Gastroesophageal sphincter (tissue), 4 donors: ENCODE data around the gene EHMT1. TPM values are rescaled to one million over a fixed set of nuclear protein-coding genes. Genes with fewer than 3 reads are reported as not detected.

Experiments used
- ATAC-seq: fragments of 150-250 bp; one replicate; pipeline ENCODE4 v1.9.1; 2016; ENCODE audit warnings: mild to moderate bottlenecking, moderate library complexity
- H3K27ac ChIP-seq, 4 donors: fragments of 200-600 bp; sonication (generic) in 3 of 4; 1 replicate in 3 of 4; 2 replicates in 1 of 4; pipeline ENCODE4 v1.5.1; 2016 to 2019
- H3K27me3 ChIP-seq: fragments of 200-600 bp; sonication (generic); one replicate; pipeline ENCODE4 v1.5.1; 2019
- H3K36me3 ChIP-seq, 2 donors: fragments of 200-600 bp; sonication (generic); one replicate each; pipeline ENCODE4 v1.5.1; 2019; ENCODE audit warnings: control low read depth in 1 of 2
- H3K4me1 ChIP-seq, 3 donors: fragments of 200-600 bp; sonication (generic); 1 replicate in 2 of 3; 2 replicates in 1 of 3; pipeline ENCODE4 v1.5.1; 2016 to 2019; ENCODE audit warnings: control low read depth in 2 of 3
- H3K4me3 ChIP-seq, 2 donors: fragments of 200-600 bp; sonication (generic); one replicate each; pipeline ENCODE4 v1.5.1; 2019; ENCODE audit warnings: mild to moderate bottlenecking in 1 of 2, moderate library complexity in 1 of 2
- H3K9me3 ChIP-seq, 3 donors: fragments of 200-600 bp; sonication (generic); one replicate each; pipeline ENCODE4 v1.5.1; 2017 to 2019; ENCODE audit warnings: control low read depth in 2 of 3
- CTCF ChIP-seq, 4 experiments: fragments of 200-600 bp in 2 of 4; fragments of 450-650 bp in 2 of 4; sonication (generic) in 1 of 4; IDR thresholded peaks; one replicate each; pipeline ENCODE4 v1.5.1; 2017 to 2019; ENCODE audit warnings: antibody characterized with exemption in 4 of 4, mild to moderate bottlenecking in 2 of 4, moderate library complexity in 2 of 4
- EP300 ChIP-seq: sonication (generic); formaldehyde crosslinking; IDR thresholded peaks from one replicate; pipeline ENCODE4 v1.6.1; 2017; ENCODE audit warnings: antibody characterized with exemption, mild to moderate bottlenecking
- POLR2A ChIP-seq, 2 donors: fragments of 450-650 bp; IDR thresholded peaks; one replicate each; pipeline ENCODE4 v1.6.1; 2017; ENCODE audit warnings: antibody characterized with exemption in 2 of 2, mild to moderate bottlenecking in 2 of 2, moderate library complexity in 1 of 2
- POLR2AphosphoS5 ChIP-seq: sonication (generic); formaldehyde crosslinking; IDR thresholded peaks from one replicate; pipeline ENCODE4 v1.6.1; 2017; ENCODE audit warnings: antibody characterized with exemption
- WGBS, 2 donors: methylation state at CpG; one replicate each; pipeline ENCODE4 v1.1.5; 2018; ENCODE audit warnings: low coverage in 1 of 2; 5-methylcytosine and 5-hydroxymethylcytosine counted together
- total RNA-seq, 4 donors: library from RNA; depleted of rRNA; stranded (reverse); fragments of >200 nt; gene quantifications; one replicate each; pipeline ENCODE4 v1.1.0, GENCODE V29; 2016

Gene EHMT1
- total RNA-seq, 4 donors from 2014 or later = 49.2 to 79.7 (median 64.7) TPM

GRCh38 chr9:137836151-137836830 lies 217.5 kb downstream of the EHMT1 start:
- ATAC-seq = no peak
- peaks cover 0 to 74% of the 10 kb centered on the region in 2 donors for H3K36me3 ChIP-seq

GRCh38 chr9:137836831-137837241 lies 218.0 kb downstream of the EHMT1 start:
- Histone ChIP-seq H3K36me3 (peaks cover 0 to 69% of the 10 kb centered on the region in 2 donors), H3K4me3 (no peak overlapping the region), H3K4me1 (no peaks in the 10 kb centered on the region), H3K9me3 (peaks cover 0 to 14% (median 0%) of the 10 kb centered on the region in 3 donors), H3K27ac (no peak overlapping the region), H3K27me3 (no peaks in the 10 kb centered on the region)
- ATAC-seq = no peak
- no CpG with 5 or more reads among the region's 12 CpGs for WGBS, 2 donors
- TF ChIP-seq POLR2AphosphoS5 (no peak), EP300 (no peak), POLR2A (IDR thresholded peaks at IDR 0.05) (no peak)

More at GRCh38 chr9:137836151-137836830, 217.5 kb downstream of the EHMT1 start:
- Histone ChIP-seq H3K9me3 (peaks cover 0 to 14% (median 0%) of the 10 kb centered on the region in 3 donors), H3K27me3 (no peaks in the 10 kb centered on the region), H3K27ac (no peak overlapping the region), H3K4me3 (no peak overlapping the region), H3K4me1 (no peaks in the 10 kb centered on the region)
- TF ChIP-seq EP300 (no peak), POLR2A (IDR thresholded peaks at IDR 0.05) (no peak), POLR2AphosphoS5 (no peak), CTCF (IDR thresholded peaks at IDR 0.05) (no peak)
- 85% methylated on average over 5 of the region's 28 CpGs; no CpG with 5 or more reads in 1 of the 2 donors for WGBS, 2 donors

GRCh38 chr9:137837345-137838278 lies 218.8 kb downstream of the EHMT1 start:
- no peaks in the 10 kb centered on the region for H3K27me3 ChIP-seq
- ATAC-seq = no peak
- H3K4me1 ChIP-seq = no peaks in the 10 kb centered on the region
- TF ChIP-seq CTCF (IDR thresholded peaks at IDR 0.05) = no peak
- no peak for TF ChIP-seq POLR2AphosphoS5
- TF ChIP-seq EP300 = no peak
- no peak for TF ChIP-seq POLR2A (IDR thresholded peaks at IDR 0.05)
- H3K4me3 ChIP-seq = no peak overlapping the region
- no CpG with 5 or more reads among the region's 20 CpGs for WGBS, 2 donors
- no peak overlapping the region for H3K27ac ChIP-seq
- H3K9me3 ChIP-seq = peaks cover 0 to 14% (median 0%) of the 10 kb centered on the region in 3 donors
- peaks cover 0 to 61% of the 10 kb centered on the region in 2 donors for H3K36me3 ChIP-seq

- WGBS, 2 donors = 90 to 93% methylated on average over 10 of the region's 10 CpGs
- H3K9me3 ChIP-seq = peaks cover 0 to 14% (median 0%) of the 10 kb centered on the region in 3 donors
- TF ChIP-seq POLR2A (IDR thresholded peaks at IDR 0.05) (no peak), CTCF (IDR thresholded peaks at IDR 0.05) (no peak)
- no peaks in the 10 kb centered on the region for H3K4me1 ChIP-seq
- no peak for ATAC-seq
- H3K4me3 ChIP-seq = no peak overlapping the region
- no peak overlapping the region for H3K27ac ChIP-seq
- H3K27me3 ChIP-seq = no peaks in the 10 kb centered on the region
- H3K36me3 ChIP-seq = peaks cover 0 to 51% of the 10 kb centered on the region in 2 donors
Measured at GRCh38 chr9:137838576-137838975, 219.8 kb downstream of the EHMT1 start.

GRCh38 chr9:137843355-137843754 lies 224.6 kb downstream of the EHMT1 start:
- WGBS, 2 donors = 78 to 86% methylated on average over 6 to 9 of the region's 9 CpGs
- H3K27ac ChIP-seq = no peak overlapping the region

More at GRCh38 chr9:137843355-137843754, 224.6 kb downstream of the EHMT1 start:
- H3K4me3 ChIP-seq = no peak overlapping the region
- TF ChIP-seq CTCF (IDR thresholded peaks at IDR 0.05) (no peak), EP300 (no peak), POLR2AphosphoS5 (no peak), POLR2A (IDR thresholded peaks at IDR 0.05) (no peak)
- peaks cover 0 to 4% of the 10 kb centered on the region in 2 donors for H3K36me3 ChIP-seq
- H3K27me3 ChIP-seq = no peaks in the 10 kb centered on the region
- no peaks in the 10 kb centered on the region for H3K4me1 ChIP-seq
- no peak for ATAC-seq
- H3K9me3 ChIP-seq = peaks cover 0 to 14% (median 0%) of the 10 kb centered on the region in 3 donors
